ENCODE data around the gene GSTA4. TPM values are rescaled to one million over a fixed set of nuclear protein-coding genes. Genes with fewer than 3 reads are reported as not detected.
"Not testable (repeated sequence)": the region's sequence is repeated elsewhere in the genome, so short reads cannot be mapped to it uniquely, and the experiment has no call there.

Gene GSTA4, protein sequence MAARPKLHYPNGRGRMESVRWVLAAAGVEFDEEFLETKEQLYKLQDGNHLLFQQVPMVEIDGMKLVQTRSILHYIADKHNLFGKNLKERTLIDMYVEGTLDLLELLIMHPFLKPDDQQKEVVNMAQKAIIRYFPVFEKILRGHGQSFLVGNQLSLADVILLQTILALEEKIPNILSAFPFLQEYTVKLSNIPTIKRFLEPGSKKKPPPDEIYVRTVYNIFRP
- total RNA-seq (44.9 and 54.0 TPM in 2 replicates), polyA plus RNA-seq (47.2 and 51.9 TPM in 2 replicates), polyA minus RNA-seq (ENCODE audit: low replicate concordance) (2.2 and 4.1 TPM in 2 replicates)
- polyA plus RNA-seq (2012): 26.5 and 29.3 TPM in 2 replicates

- peak within 1 kb of the TSS; percentile 97 for H3K4me2 ChIP-seq (ENCODE audit: extremely low read depth, insufficient read depth, low read length)
- not testable (repeated sequence) for H3K79me2 ChIP-seq (ENCODE audit: control insufficient read depth, insufficient read depth, low read length); H3K36me3 ChIP-seq (ENCODE audit: control insufficient read depth, insufficient read depth, low read length); H4K20me1 ChIP-seq (ENCODE audit: control insufficient read depth, extremely low read depth, insufficient read depth, low read length); H3K4me1 ChIP-seq (ENCODE audit: control insufficient read depth, extremely low read depth, insufficient read depth, low read length); H3K27me3 ChIP-seq (ENCODE audit: control insufficient read depth, insufficient read depth, low read length); H3K9me3 ChIP-seq (ENCODE audit: control insufficient read depth, insufficient read depth, low read depth, low read length)
- peak within 1 kb of the TSS; percentile 99 for H3K27ac ChIP-seq (ENCODE audit: insufficient read depth, low read length)
- H3K9ac ChIP-seq (ENCODE audit: insufficient read depth, low read length): peak within 1 kb of the TSS; percentile 84
- peak; percentile 98 to 99 for DNase-seq (ENCODE audit: low read depth in 2 of 2)
- TF ChIP-seq, protein P1, sequence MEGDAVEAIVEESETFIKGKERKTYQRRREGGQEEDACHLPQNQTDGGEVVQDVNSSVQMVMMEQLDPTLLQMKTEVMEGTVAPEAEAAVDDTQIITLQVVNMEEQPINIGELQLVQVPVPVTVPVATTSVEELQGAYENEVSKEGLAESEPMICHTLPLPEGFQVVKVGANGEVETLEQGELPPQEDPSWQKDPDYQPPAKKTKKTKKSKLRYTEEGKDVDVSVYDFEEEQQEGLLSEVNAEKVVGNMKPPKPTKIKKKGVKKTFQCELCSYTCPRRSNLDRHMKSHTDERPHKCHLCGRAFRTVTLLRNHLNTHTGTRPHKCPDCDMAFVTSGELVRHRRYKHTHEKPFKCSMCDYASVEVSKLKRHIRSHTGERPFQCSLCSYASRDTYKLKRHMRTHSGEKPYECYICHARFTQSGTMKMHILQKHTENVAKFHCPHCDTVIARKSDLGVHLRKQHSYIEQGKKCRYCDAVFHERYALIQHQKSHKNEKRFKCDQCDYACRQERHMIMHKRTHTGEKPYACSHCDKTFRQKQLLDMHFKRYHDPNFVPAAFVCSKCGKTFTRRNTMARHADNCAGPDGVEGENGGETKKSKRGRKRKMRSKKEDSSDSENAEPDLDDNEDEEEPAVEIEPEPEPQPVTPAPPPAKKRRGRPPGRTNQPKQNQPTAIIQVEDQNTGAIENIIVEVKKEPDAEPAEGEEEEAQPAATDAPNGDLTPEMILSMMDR (conservative IDR thresholded peaks at IDR 0.05 in 1 of 2, IDR thresholded peaks at IDR 0.05 in 1 of 2; ENCODE audit: low read depth in 1 of 2, low read length in 2 of 2): peak; percentile 86 to 87
- peak within 1 kb of the TSS; percentile 68 to 92 (median 80) for H3K4me3 ChIP-seq (replicated peaks in 1 of 4; ENCODE audit: control extremely low read depth in 1 of 4, insufficient read depth in 1 of 4, low read depth in 3 of 4, low read length in 4 of 4)
- H2AFZ ChIP-seq (ENCODE audit: low read length): peak within 1 kb of the TSS; percentile 73
These were observed at the start of gene GSTA4 for GRCh38 chr6:52995089-52995912. TSS of gene GSTA4 (minus strand) at chr6:52995284. CDS start at chr6:52994243, 1,041 bp downstream.

DNA sequence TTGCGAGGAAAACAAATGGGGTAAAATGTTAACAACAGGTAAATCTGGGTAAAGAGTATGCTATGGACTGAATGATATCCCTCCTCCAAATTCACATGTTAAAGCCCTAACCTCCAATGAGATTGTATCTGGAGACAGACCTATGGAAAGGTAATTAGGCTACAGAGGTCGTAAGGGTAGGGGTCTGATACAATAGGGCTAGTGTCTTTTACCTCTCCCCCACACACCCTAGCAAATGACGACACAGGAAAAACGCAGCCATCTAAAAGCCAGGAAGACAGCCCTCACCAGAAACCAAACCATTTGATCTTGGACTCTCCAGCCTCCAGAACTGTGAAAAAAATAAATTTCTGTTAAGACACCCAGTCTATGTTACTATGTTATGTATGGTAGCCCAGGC is 49.5 kb upstream of the GSTA4 start:
- H2AFZ ChIP-seq (ENCODE audit: low read length): no peak overlapping the region
- no peak overlapping the region for H3K9ac ChIP-seq (ENCODE audit: insufficient read depth, low read length)
- TF ChIP-seq, protein P1 (conservative IDR thresholded peaks at IDR 0.05 in 1 of 2, IDR thresholded peaks at IDR 0.05 in 1 of 2; ENCODE audit: low read depth in 1 of 2, low read length in 2 of 2): no peak
- no peak for TF ChIP-seq EZH2 (IDR thresholded peaks at IDR 0.05; ENCODE audit: low read length, missing control alignments)
- no peaks in the 10 kb centered on the region for H4K20me1 ChIP-seq (ENCODE audit: control insufficient read depth, extremely low read depth, insufficient read depth, low read length)
- no peaks in the 10 kb centered on the region for H3K9me3 ChIP-seq (ENCODE audit: control insufficient read depth, insufficient read depth, low read depth, low read length)
- H3K36me3 ChIP-seq (ENCODE audit: control insufficient read depth, insufficient read depth, low read length): peaks cover under 1% of the 10 kb centered on the region
- peak overlapping the region; percentile 41 for H3K4me2 ChIP-seq (ENCODE audit: extremely low read depth, insufficient read depth, low read length)
- H3K4me1 ChIP-seq (ENCODE audit: control insufficient read depth, extremely low read depth, insufficient read depth, low read length): peaks cover 26% of the 10 kb centered on the region
- peaks cover 1% of the 10 kb centered on the region for H3K79me2 ChIP-seq (ENCODE audit: control insufficient read depth, insufficient read depth, low read length)
- no peak for DNase-seq (ENCODE audit: low read depth in 2 of 2)
- H3K27ac ChIP-seq (ENCODE audit: insufficient read depth, low read length): peak overlapping the region; percentile 78
- H3K4me3 ChIP-seq (replicated peaks in 1 of 4; ENCODE audit: control extremely low read depth in 1 of 4, insufficient read depth in 1 of 4, low read depth in 3 of 4, low read length in 4 of 4): no peak overlapping the region
- no peaks in the 10 kb centered on the region for H3K27me3 ChIP-seq (ENCODE audit: control insufficient read depth, insufficient read depth, low read length)

DNA sequence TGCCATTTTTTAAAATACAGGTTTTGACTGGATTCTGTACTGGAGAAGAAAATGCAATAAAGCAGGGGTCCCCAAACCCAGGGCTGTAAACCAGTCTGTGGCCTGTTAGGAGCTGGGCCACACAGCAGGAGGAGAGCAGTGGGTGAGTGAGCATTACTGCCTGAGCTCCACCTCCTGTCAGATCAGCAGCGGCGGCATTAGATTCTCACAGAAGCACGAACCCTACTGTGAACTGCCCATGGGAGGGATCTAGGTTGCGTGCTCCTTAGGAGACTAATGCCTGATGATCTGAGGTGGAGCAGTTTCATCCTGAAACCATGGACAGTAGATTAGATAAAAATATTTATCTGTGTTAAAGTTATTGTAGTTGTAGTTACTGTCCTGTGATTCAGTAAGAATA is 49.0 kb upstream of the GSTA4 start:
- Histone ChIP-seq H3K27ac (ENCODE audit: insufficient read depth, low read length) (peak overlapping the region; percentile 78), H2AFZ (ENCODE audit: low read length) (no peak overlapping the region), H3K4me2 (ENCODE audit: extremely low read depth, insufficient read depth, low read length) (peak overlapping the region; percentile 58), H3K9me3 (ENCODE audit: control insufficient read depth, insufficient read depth, low read depth, low read length) (no peaks in the 10 kb centered on the region), H3K27me3 (ENCODE audit: control insufficient read depth, insufficient read depth, low read length) (no peaks in the 10 kb centered on the region), H3K79me2 (ENCODE audit: control insufficient read depth, insufficient read depth, low read length) (peaks cover 1% of the 10 kb centered on the region), H3K4me3 (replicated peaks in 1 of 4; ENCODE audit: control extremely low read depth in 1 of 4, insufficient read depth in 1 of 4, low read depth in 3 of 4, low read length in 4 of 4) (no peak overlapping the region), H4K20me1 (ENCODE audit: control insufficient read depth, extremely low read depth, insufficient read depth, low read length) (no peaks in the 10 kb centered on the region), H3K4me1 (ENCODE audit: control insufficient read depth, extremely low read depth, insufficient read depth, low read length) (peaks cover 26% of the 10 kb centered on the region), H3K9ac (ENCODE audit: insufficient read depth, low read length) (no peak overlapping the region), H3K36me3 (ENCODE audit: control insufficient read depth, insufficient read depth, low read length) (peaks cover 4% of the 10 kb centered on the region)
- DNase-seq (ENCODE audit: low read depth in 2 of 2): peak; percentile 51 to 78
- no peak for TF ChIP-seq EZH2 (IDR thresholded peaks at IDR 0.05; ENCODE audit: low read length, missing control alignments)
- TF ChIP-seq, protein P1 (conservative IDR thresholded peaks at IDR 0.05 in 1 of 2, IDR thresholded peaks at IDR 0.05 in 1 of 2; ENCODE audit: low read depth in 1 of 2, low read length in 2 of 2): no peak
